HS-27A (cell line): ENCODE measurements around the gene CAT.
"Not testable (repeated sequence)": the region's sequence is repeated elsewhere in the genome, so short reads cannot be mapped to it uniquely, and the experiment has no call there.

Experiments used
- DNase-seq: peaks from one replicate; pipeline ENCODE4 v3.0.0-alpha.2; 2012; ENCODE audit warnings: low read depth, missing footprints

The CAT gene

GRCh38 chr11:34438529-34439507, at the start of gene CAT:
Gene CAT, plus strand, starts transcription at chr11:34438934. Its CDS starts 80 bp downstream, at chr11:34439014.
- peak; percentile 94 for DNase-seq

- DNase-seq: no peak
Measured at GRCh38 chr11:34394771-34395300, 43.9 kb upstream of the CAT start.

- DNase-seq: no peak
Measured at GRCh38 chr11:34395916-34396550, 42.7 kb upstream of the CAT start.

- no peak for DNase-seq
Measured at GRCh38 chr11:34397120-34397519, 41.6 kb upstream of the CAT start.

GRCh38 chr11:34397811-34398210, 40.9 kb upstream of the CAT start:
- no peak for DNase-seq

GRCh38 chr11:34403431-34403830, 35.3 kb upstream of the CAT start:
- no peak for DNase-seq

- DNase-seq: no peak
Measured at GRCh38 chr11:34404280-34404679, 34.5 kb upstream of the CAT start.

- no peak for DNase-seq
Measured at GRCh38 chr11:34405079-34405858, 33.5 kb upstream of the CAT start.

GRCh38 chr11:34406413-34406812, 32.3 kb upstream of the CAT start:
- no peak for DNase-seq

GRCh38 chr11:34407121-34407813, 31.5 kb upstream of the CAT start:
- DNase-seq: no peak

- DNase-seq: no peak
Measured at GRCh38 chr11:34408580-34409172, 30.1 kb upstream of the CAT start.

- no peak for DNase-seq
Measured at GRCh38 chr11:34411111-34411510, 27.6 kb upstream of the CAT start.

- no peak for DNase-seq
Measured at GRCh38 chr11:34411791-34412190, 26.9 kb upstream of the CAT start.

GRCh38 chr11:34413263-34413662, 25.5 kb upstream of the CAT start:
- no peak for DNase-seq

- DNase-seq: no peak
Measured at GRCh38 chr11:34415538-34415937, 23.2 kb upstream of the CAT start.

- no peak for DNase-seq
Measured at GRCh38 chr11:34416088-34416487, 22.6 kb upstream of the CAT start.

GRCh38 chr11:34416766-34417165, 22.0 kb upstream of the CAT start:
- no peak for DNase-seq

GRCh38 chr11:34417202-34417601, 21.5 kb upstream of the CAT start:
- DNase-seq: no peak

- DNase-seq: no peak
Measured at GRCh38 chr11:34419158-34419557, 19.6 kb upstream of the CAT start.

- DNase-seq: no peak
Measured at GRCh38 chr11:34423300-34423699, 15.4 kb upstream of the CAT start.

- not testable (repeated sequence) for DNase-seq
Measured at GRCh38 chr11:34424826-34425225, 13.9 kb upstream of the CAT start.
